Prostate gland (tissue), 2 donors: ENCODE measurements around the gene GAB2.

Source experiments
- CTCF ChIP-seq, 4 experiments: fragments of 200-600 bp in 2 of 4; fragments of 450-650 bp in 2 of 4; sonication (generic) in 2 of 4; IDR thresholded peaks; 1 replicate in 3 of 4; 2 replicates in 1 of 4; pipeline ENCODE4 v1.5.1; 2016 to 2019; ENCODE audit warnings: antibody characterized with exemption in 4 of 4, mild to moderate bottlenecking in 2 of 4, moderate library complexity in 2 of 4
- POLR2A ChIP-seq: fragments of 450-650 bp; IDR thresholded peaks from one replicate; pipeline ENCODE4 v1.6.1; 2016; ENCODE audit warnings: antibody characterized with exemption, mild to moderate bottlenecking

- TF ChIP-seq CTCF (IDR thresholded peaks at IDR 0.05) (no peak), POLR2A (no peak)
Measured at GRCh38 chr11:78467370-78467769, 49.8 kb upstream of the GAB2 start.
